HEK293 (cell line): Measurements from ENCODE around the gene SMTN.
A peak's percentile ranks its signal among the peaks of the same experiment; 100 is the strongest.

Experiments used
- CTCF ChIA-PET: fragments of 350-600 bp; formaldehyde crosslinking; extraction: SDS; loops from one replicate; lab custom pipeline; 2021; ENCODE audit warnings: antibody characterized with exemption; lab: Yijun Ruan, JAX
- POLR2A ChIA-PET: fragments of 300-600 bp; formaldehyde crosslinking; extraction: SDS; loops from one replicate; lab custom pipeline; 2020; ENCODE audit warnings: antibody characterized with exemption, inconsistent platforms; lab: Yijun Ruan, JAX
- H3K27ac ChIP-seq: fragments of 200-500 bp; sonication (Bioruptor generic); 2 replicates; pipeline ENCODE4 v1.5.1; 2014; ENCODE audit warnings: low read depth, low read length, control low read depth, inconsistent platforms; ENCODE audit errors: extremely low read depth
- H3K36me3 ChIP-seq, 2 experiments: fragments of 200-500 bp in 1 of 2; sonication (Bioruptor generic) in 1 of 2; 1 replicate in 1 of 2; 2 replicates in 1 of 2; pipeline ENCODE4 v1.5.1; 2014 to 2017; ENCODE audit warnings: inconsistent platforms in 2 of 2, low read length in 2 of 2; ENCODE audit not compliant: control insufficient read depth in 2 of 2, insufficient read depth in 1 of 2
- H3K4me1 ChIP-seq: fragments of 200-500 bp; sonication (Bioruptor generic); 2 replicates; pipeline ENCODE4 v1.5.1; 2014; ENCODE audit warnings: mild to moderate bottlenecking, low read length, inconsistent platforms; ENCODE audit not compliant: control insufficient read depth, insufficient read depth
- H3K4me3 ChIP-seq: 2 replicates; pipeline ENCODE4 v1.5.1; 2011; ENCODE audit warnings: low read depth, mild to moderate bottlenecking, control low read depth, low read length, moderate library complexity
- H3K9me3 ChIP-seq: fragments of 200-500 bp; sonication (Bioruptor generic); 2 replicates; pipeline ENCODE4 v1.5.1; 2014; ENCODE audit warnings: low read depth, low read length, inconsistent platforms; ENCODE audit not compliant: control insufficient read depth, insufficient read depth
- BCL11A ChIP-seq: fragments of 450-650 bp; formaldehyde crosslinking; IDR thresholded peaks from 2 replicates; pipeline ENCODE4 v1.5.1; 2016; ENCODE audit warnings: low read depth, missing biosample characterization, missing genetic modification characterization
- EGR2 ChIP-seq: fragments of 450-650 bp; formaldehyde crosslinking; IDR thresholded peaks from 2 replicates; pipeline ENCODE4 v1.5.1; 2016; ENCODE audit warnings: low read depth, missing biosample characterization, missing genetic modification characterization
- GLI4 ChIP-seq: fragments of 450-650 bp; formaldehyde crosslinking; IDR thresholded peaks from 2 replicates; pipeline ENCODE4 v1.5.1; 2016; ENCODE audit warnings: missing biosample characterization, missing genetic modification characterization
- KLF10 ChIP-seq: fragments of 450-650 bp; IDR thresholded peaks from 2 replicates; pipeline ENCODE4 v1.5.1; 2018; ENCODE audit warnings: missing biosample characterization, mild to moderate bottlenecking, missing genetic modification characterization
- KLF7 ChIP-seq: fragments of 450-650 bp; formaldehyde crosslinking; IDR thresholded peaks from 2 replicates; pipeline ENCODE4 v1.5.1; 2016; ENCODE audit warnings: missing biosample characterization, missing genetic modification characterization, borderline replicate concordance
- KLF8 ChIP-seq: fragments of 450-650 bp; formaldehyde crosslinking; IDR thresholded peaks from 2 replicates; pipeline ENCODE4 v1.5.1; 2016; ENCODE audit warnings: missing biosample characterization, missing genetic modification characterization
- OSR2 ChIP-seq: fragments of 450-650 bp; formaldehyde crosslinking; IDR thresholded peaks from 2 replicates; pipeline ENCODE4 v1.5.1; 2016; ENCODE audit warnings: missing biosample characterization, missing genetic modification characterization
- SP2 ChIP-seq: fragments of 450-650 bp; formaldehyde crosslinking; IDR thresholded peaks from 2 replicates; pipeline ENCODE4 v1.5.1; 2016; ENCODE audit warnings: missing biosample characterization, missing genetic modification characterization
- ZBTB48 ChIP-seq: fragments of 450-650 bp; formaldehyde crosslinking; IDR thresholded peaks from 2 replicates; pipeline ENCODE4 v1.5.1; 2016; ENCODE audit warnings: missing biosample characterization, missing genetic modification characterization
- ZBTB8A ChIP-seq: fragments of 450-650 bp; formaldehyde crosslinking; IDR thresholded peaks from 2 replicates; pipeline ENCODE4 v1.5.1; 2016; ENCODE audit warnings: missing biosample characterization, missing genetic modification characterization
- ZNF157 ChIP-seq: fragments of 450-650 bp; formaldehyde crosslinking; IDR thresholded peaks from 2 replicates; pipeline ENCODE4 v1.5.1; 2016; ENCODE audit warnings: missing biosample characterization, missing genetic modification characterization
- ZNF239 ChIP-seq: fragments of 450-650 bp; formaldehyde crosslinking; IDR thresholded peaks from 2 replicates; pipeline ENCODE4 v1.5.1; 2016; ENCODE audit warnings: missing biosample characterization, missing genetic modification characterization
- ZNF311 ChIP-seq: fragments of 450-650 bp; formaldehyde crosslinking; IDR thresholded peaks from 2 replicates; pipeline ENCODE4 v1.5.1; 2017; ENCODE audit warnings: missing biosample characterization, missing genetic modification characterization, borderline replicate concordance
- ZNF366 ChIP-seq: fragments of 450-650 bp; formaldehyde crosslinking; conservative IDR thresholded peaks from 2 replicates; pipeline ENCODE4 v1.5.1; 2016; ENCODE audit warnings: missing biosample characterization, missing genetic modification characterization
- ZNF416 ChIP-seq: fragments of 450-650 bp; formaldehyde crosslinking; IDR thresholded peaks from 2 replicates; pipeline ENCODE4 v1.5.1; 2016; ENCODE audit warnings: missing biosample characterization, missing genetic modification characterization
- ZNF433 ChIP-seq: fragments of 450-650 bp; formaldehyde crosslinking; IDR thresholded peaks from 2 replicates; pipeline ENCODE4 v1.5.1; 2016; ENCODE audit warnings: missing biosample characterization, missing genetic modification characterization, low read depth
- ZNF501 ChIP-seq: fragments of 450-650 bp; formaldehyde crosslinking; IDR thresholded peaks from 2 replicates; pipeline ENCODE4 v1.5.1; 2016; ENCODE audit warnings: missing biosample characterization, missing genetic modification characterization
- ZNF514 ChIP-seq: fragments of 450-650 bp; formaldehyde crosslinking; IDR thresholded peaks from 2 replicates; pipeline ENCODE4 v1.5.1; 2016; ENCODE audit warnings: missing biosample characterization, missing genetic modification characterization
- ZNF670 ChIP-seq: fragments of 450-650 bp; formaldehyde crosslinking; IDR thresholded peaks from 2 replicates; pipeline ENCODE4 v1.5.1; 2016; ENCODE audit warnings: missing biosample characterization, missing genetic modification characterization, low read depth
- TF ChIP-seq, protein P1 (sequence below): fragments of 450-650 bp; formaldehyde crosslinking; IDR thresholded peaks from 2 replicates; pipeline ENCODE4 v1.5.1; 2016; ENCODE audit warnings: missing biosample characterization, missing genetic modification characterization
- TF ChIP-seq, protein P2 (sequence below): fragments of 450-650 bp; formaldehyde crosslinking; IDR thresholded peaks from 2 replicates; pipeline ENCODE4 v1.5.1; 2016; ENCODE audit warnings: missing biosample characterization, missing genetic modification characterization
- TF ChIP-seq, protein P3 (sequence below): fragments of 450-650 bp; formaldehyde crosslinking; IDR thresholded peaks from 2 replicates; pipeline ENCODE4 v1.5.1; 2016; ENCODE audit warnings: missing biosample characterization, missing genetic modification characterization
- TF ChIP-seq, protein P4 (sequence below): fragments of 450-650 bp; formaldehyde crosslinking; IDR thresholded peaks from 2 replicates; pipeline ENCODE4 v1.5.1; 2016; ENCODE audit warnings: missing biosample characterization, missing genetic modification characterization
- TF ChIP-seq, protein P5 (sequence below): fragments of 450-650 bp; formaldehyde crosslinking; optimal IDR thresholded peaks from 2 replicates; pipeline ENCODE3; 2016; ENCODE audit warnings: missing biosample characterization, mild to moderate bottlenecking, missing genetic modification characterization

The SMTN gene

DNA sequence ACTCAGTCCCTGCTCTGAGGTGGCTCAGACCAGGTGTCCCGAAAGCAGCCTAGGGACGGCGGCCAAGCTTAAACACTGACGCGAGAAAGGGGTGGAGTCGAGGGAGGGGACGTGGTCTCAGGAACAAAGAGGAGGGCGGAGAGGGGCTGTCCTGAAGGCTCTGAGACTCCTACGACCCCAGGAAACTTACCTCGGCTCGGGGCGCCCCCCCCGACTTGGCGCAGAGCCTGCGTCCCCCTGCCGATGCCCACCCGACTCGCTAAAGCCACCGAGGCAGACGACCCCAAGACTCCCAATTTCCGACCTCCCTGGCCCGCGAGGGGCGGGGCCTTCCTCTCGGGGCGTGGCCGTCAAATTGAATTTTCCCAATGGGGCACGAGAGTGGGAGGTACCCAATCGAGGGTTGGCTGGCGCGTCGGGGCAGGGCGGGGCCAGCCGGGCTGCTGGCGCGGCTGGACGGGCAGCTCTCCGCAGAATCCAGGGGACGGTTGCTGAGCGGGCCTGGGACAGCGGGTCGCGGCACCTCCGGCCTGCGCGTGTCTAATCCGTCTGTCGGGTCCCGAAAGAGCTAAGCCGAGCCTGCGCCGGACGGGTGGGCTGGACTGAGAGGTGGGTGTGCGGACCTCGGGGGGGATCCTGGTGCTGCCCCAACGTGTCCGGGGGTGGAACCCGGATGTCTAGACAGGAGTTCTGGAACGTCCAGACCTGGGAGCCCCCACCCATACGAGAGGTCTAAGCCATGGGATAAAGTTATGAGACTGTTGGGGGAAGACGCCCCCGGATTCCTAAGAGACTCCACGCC lies at the start of gene SMTN:
TSS of gene SMTN (plus strand) at position 471 of the 802 bp plus-strand sequence. CDS start 1,941 bp downstream, outside the sequence.
- Histone ChIP-seq H3K4me1 (peaks cover 3% of the 10 kb centered on the region; the same call in 1 of the 2 replicates), H3K4me3 (peak within 1 kb of the TSS; percentile 60), H3K9me3 (no peaks in the 10 kb centered on the region), H3K27ac (no peak within 1 kb of the TSS), H3K36me3 (peaks cover 0 to 16% of the 10 kb centered on the region in 2 experiments; a peak in 1 of 3 replicates)
- CTCF ChIA-PET, result interaction anchor here (0.6 to 3.1 kb wide), 8 partner anchors 9 to 1073 kb away, joined by 3 to 13 read pairs (median 3); no protein-coding TSS in a partner anchor
- POLR2A ChIA-PET, result interaction anchor here (0.5 to 1.8 kb wide), 26 partner anchors 8 to 265 kb away, joined by 3 to 29 read pairs (median 4); partner anchors contain the start of genes MORC2, PATZ1, SELENOM and TUG1
- TF ChIP-seq KLF8 (peak; percentile 69), ZNF157 (no peak), KLF10 (tag by site-specific recombination) (no peak), SP2 (tag by site-specific recombination) (peak; percentile 86), BCL11A (tag by site-specific recombination) (no peak), ZNF433 (tag by site-specific recombination) (no peak), ZNF239 (tag by site-specific recombination) (no peak), KLF7 (tag by site-specific recombination) (0 out of 2 replicates have a peak, but pooled peaks have one; percentile 14), ZBTB8A (no peak), ZNF366 (no peak), ZBTB48 (peak; percentile 54), ZNF514 (no peak), ZNF670 (no peak), ZNF416 (tag by site-specific recombination) (no peak), EGR2 (0 out of 2 replicates have a peak, but pooled peaks have one; percentile 27), ZNF501 (tag by site-specific recombination) (no peak), ZNF311 (tag by site-specific recombination) (no peak), OSR2 (tag by site-specific recombination) (no peak), GLI4 (tag by site-specific recombination) (no peak)
- TF ChIP-seq, protein P1, sequence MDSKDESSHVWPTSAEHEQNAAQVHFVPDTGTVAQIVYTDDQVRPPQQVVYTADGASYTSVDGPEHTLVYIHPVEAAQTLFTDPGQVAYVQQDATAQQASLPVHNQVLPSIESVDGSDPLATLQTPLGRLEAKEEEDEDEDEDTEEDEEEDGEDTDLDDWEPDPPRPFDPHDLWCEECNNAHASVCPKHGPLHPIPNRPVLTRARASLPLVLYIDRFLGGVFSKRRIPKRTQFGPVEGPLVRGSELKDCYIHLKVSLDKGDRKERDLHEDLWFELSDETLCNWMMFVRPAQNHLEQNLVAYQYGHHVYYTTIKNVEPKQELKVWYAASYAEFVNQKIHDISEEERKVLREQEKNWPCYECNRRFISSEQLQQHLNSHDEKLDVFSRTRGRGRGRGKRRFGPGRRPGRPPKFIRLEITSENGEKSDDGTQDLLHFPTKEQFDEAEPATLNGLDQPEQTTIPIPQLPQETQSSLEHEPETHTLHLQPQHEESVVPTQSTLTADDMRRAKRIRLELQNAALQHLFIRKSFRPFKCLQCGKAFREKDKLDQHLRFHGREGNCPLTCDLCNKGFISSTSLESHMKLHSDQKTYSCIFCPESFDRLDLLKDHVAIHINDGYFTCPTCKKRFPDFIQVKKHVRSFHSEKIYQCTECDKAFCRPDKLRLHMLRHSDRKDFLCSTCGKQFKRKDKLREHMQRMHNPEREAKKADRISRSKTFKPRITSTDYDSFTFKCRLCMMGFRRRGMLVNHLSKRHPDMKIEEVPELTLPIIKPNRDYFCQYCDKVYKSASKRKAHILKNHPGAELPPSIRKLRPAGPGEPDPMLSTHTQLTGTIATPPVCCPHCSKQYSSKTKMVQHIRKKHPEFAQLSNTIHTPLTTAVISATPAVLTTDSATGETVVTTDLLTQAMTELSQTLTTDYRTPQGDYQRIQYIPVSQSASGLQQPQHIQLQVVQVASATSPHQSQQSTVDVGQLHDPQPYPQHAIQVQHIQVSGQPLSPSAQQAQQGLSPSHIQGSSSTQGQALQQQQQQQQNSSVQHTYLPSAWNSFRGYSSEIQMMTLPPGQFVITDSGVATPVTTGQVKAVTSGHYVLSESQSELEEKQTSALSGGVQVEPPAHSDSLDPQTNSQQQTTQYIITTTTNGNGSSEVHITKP (tag by site-specific recombination), result peak; percentile 82
- TF ChIP-seq, protein P2, sequence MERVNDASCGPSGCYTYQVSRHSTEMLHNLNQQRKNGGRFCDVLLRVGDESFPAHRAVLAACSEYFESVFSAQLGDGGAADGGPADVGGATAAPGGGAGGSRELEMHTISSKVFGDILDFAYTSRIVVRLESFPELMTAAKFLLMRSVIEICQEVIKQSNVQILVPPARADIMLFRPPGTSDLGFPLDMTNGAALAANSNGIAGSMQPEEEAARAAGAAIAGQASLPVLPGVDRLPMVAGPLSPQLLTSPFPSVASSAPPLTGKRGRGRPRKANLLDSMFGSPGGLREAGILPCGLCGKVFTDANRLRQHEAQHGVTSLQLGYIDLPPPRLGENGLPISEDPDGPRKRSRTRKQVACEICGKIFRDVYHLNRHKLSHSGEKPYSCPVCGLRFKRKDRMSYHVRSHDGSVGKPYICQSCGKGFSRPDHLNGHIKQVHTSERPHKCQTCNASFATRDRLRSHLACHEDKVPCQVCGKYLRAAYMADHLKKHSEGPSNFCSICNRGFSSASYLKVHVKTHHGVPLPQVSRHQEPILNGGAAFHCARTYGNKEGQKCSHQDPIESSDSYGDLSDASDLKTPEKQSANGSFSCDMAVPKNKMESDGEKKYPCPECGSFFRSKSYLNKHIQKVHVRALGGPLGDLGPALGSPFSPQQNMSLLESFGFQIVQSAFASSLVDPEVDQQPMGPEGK, result peak; percentile 54; the same call in 1 of the 2 replicates
- TF ChIP-seq, protein P3, sequence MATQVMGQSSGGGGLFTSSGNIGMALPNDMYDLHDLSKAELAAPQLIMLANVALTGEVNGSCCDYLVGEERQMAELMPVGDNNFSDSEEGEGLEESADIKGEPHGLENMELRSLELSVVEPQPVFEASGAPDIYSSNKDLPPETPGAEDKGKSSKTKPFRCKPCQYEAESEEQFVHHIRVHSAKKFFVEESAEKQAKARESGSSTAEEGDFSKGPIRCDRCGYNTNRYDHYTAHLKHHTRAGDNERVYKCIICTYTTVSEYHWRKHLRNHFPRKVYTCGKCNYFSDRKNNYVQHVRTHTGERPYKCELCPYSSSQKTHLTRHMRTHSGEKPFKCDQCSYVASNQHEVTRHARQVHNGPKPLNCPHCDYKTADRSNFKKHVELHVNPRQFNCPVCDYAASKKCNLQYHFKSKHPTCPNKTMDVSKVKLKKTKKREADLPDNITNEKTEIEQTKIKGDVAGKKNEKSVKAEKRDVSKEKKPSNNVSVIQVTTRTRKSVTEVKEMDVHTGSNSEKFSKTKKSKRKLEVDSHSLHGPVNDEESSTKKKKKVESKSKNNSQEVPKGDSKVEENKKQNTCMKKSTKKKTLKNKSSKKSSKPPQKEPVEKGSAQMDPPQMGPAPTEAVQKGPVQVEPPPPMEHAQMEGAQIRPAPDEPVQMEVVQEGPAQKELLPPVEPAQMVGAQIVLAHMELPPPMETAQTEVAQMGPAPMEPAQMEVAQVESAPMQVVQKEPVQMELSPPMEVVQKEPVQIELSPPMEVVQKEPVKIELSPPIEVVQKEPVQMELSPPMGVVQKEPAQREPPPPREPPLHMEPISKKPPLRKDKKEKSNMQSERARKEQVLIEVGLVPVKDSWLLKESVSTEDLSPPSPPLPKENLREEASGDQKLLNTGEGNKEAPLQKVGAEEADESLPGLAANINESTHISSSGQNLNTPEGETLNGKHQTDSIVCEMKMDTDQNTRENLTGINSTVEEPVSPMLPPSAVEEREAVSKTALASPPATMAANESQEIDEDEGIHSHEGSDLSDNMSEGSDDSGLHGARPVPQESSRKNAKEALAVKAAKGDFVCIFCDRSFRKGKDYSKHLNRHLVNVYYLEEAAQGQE (tag by site-specific recombination), result no peak
- TF ChIP-seq, protein P4, sequence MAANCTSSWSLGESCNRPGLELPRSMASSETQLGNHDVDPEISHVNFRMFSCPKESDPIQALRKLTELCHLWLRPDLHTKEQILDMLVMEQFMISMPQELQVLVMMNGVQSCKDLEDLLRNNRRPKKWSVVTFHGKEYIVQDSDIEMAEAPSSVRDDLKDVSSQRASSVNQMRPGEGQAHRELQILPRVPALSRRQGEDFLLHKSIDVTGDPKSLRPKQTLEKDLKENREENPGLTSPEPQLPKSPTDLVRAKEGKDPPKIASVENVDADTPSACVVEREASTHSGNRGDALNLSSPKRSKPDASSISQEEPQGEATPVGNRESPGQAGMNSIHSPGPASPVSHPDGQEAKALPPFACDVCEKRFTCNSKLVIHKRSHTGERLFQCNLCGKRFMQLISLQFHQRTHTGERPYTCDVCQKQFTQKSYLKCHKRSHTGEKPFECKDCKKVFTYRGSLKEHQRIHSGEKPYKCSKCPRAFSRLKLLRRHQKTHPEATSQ (tag by site-specific recombination), result no peak
- TF ChIP-seq, protein P5, sequence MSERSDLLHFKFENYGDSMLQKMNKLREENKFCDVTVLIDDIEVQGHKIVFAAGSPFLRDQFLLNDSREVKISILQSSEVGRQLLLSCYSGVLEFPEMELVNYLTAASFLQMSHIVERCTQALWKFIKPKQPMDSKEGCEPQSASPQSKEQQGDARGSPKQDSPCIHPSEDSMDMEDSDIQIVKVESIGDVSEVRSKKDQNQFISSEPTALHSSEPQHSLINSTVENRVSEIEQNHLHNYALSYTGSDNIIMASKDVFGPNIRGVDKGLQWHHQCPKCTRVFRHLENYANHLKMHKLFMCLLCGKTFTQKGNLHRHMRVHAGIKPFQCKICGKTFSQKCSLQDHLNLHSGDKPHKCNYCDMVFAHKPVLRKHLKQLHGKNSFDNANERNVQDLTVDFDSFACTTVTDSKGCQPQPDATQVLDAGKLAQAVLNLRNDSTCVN (tag by site-specific recombination), result peak; percentile 45
